Lower leg skin (tissue), 3 donors: Measurements from ENCODE around the gene FGB.

ENCODE experiments used
- POLR2A ChIP-seq, 2 donors: fragments of 450-650 bp; IDR thresholded peaks; one replicate each; pipeline ENCODE4 v1.6.1; 2016 to 2017; ENCODE audit warnings: antibody characterized with exemption in 2 of 2, mild to moderate bottlenecking in 1 of 2, moderate library complexity in 1 of 2
- TF ChIP-seq, protein P1 (sequence below), 3 donors: fragments of 450-650 bp; IDR thresholded peaks; one replicate each; pipeline ENCODE4 v1.5.1; 2016; ENCODE audit warnings: antibody characterized with exemption in 3 of 3, mild to moderate bottlenecking in 3 of 3, moderate library complexity in 2 of 3

DNA sequence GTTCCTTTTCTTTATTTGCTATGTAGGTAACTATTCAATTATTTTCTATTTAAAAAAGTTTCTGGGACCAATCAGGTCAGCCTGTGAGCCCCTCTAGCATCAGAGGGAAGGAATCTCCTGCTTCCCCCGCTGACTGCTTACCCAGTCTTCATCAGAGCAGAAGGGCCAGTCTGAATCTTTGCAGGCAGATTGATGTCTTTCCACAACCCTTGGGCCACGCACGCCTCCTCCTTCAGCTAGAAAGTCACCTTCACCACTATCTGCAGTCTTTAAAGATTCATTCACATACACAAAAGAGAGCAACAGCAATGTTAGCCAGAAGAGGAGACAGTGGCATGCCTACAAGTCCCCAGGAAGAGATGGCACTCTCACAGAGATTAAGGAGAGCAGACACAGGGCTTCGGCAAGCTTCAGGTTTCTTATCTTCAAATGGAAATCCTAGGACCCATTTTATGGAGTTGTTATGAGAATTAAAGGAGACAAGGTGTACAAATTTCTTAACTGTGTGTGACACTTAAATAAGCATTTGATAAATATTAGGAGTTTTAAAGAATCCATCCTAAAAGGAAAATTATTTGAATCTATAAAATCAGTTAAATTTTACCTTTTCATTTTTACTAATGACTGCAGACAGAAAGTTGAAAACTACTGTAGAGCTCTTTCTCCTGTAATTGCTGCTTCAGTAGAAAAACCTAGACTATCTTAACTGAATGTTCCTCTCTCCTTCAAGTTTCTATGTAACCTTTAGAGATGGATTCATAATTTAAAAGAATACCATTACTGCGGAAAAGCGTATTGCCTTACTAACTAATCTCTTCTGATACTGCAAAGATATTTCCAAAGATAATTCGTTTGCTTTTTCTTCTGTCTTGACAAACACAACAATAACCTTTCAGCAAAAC lies 26.7 kb downstream of the FGB start:
- TF ChIP-seq, protein P1, sequence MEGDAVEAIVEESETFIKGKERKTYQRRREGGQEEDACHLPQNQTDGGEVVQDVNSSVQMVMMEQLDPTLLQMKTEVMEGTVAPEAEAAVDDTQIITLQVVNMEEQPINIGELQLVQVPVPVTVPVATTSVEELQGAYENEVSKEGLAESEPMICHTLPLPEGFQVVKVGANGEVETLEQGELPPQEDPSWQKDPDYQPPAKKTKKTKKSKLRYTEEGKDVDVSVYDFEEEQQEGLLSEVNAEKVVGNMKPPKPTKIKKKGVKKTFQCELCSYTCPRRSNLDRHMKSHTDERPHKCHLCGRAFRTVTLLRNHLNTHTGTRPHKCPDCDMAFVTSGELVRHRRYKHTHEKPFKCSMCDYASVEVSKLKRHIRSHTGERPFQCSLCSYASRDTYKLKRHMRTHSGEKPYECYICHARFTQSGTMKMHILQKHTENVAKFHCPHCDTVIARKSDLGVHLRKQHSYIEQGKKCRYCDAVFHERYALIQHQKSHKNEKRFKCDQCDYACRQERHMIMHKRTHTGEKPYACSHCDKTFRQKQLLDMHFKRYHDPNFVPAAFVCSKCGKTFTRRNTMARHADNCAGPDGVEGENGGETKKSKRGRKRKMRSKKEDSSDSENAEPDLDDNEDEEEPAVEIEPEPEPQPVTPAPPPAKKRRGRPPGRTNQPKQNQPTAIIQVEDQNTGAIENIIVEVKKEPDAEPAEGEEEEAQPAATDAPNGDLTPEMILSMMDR (IDR thresholded peaks at IDR 0.05), result no peak
- TF ChIP-seq POLR2A (IDR thresholded peaks at IDR 0.05), result no peak
